HG03097 (cell line): ENCODE measurements around the gene LRFN2.

Experiments used
- ATAC-seq: cut with Tn5 transposase; IDR thresholded peaks from one replicate; pipeline ENCODE4 v1.9.1; 2021; ENCODE audit not compliant: unreplicated experiment, low FRiP score

LRFN2 gene

GRCh38 chr6:40550202-40551101 is 36.7 kb downstream of the LRFN2 start:
- no peak for ATAC-seq

- no peak for ATAC-seq
Observed at GRCh38 chr6:40545954-40546353, 41.2 kb downstream of the LRFN2 start.

DNA sequence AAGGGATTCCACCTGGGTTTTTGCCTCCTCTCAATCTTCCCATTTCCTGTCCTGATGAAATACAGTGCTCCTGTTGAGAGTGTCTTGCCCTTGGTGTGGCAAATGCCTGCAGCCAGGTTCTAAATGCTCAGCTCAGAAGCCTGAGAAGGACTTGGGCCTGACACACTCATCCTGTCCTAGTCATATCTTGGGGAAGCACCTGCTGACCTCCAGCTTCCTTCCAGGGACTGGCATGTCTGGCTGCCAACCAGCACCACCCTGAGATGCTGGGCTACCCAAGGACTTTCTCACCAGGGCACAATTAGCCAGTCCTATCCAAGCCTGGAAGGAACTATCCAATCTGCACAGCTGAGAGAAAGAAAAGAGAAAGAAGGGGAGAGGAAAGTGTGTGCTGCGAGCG is 43.4 kb downstream of the LRFN2 start:
- no peak for ATAC-seq

- ATAC-seq = no peak
Observed at GRCh38 chr6:40543146-40543545, 44.0 kb downstream of the LRFN2 start.

- ATAC-seq = no peak
Observed at GRCh38 chr6:40542175-40542764, 44.9 kb downstream of the LRFN2 start.

- no peak for ATAC-seq
Observed at GRCh38 chr6:40541556-40542174, 45.5 kb downstream of the LRFN2 start.

DNA sequence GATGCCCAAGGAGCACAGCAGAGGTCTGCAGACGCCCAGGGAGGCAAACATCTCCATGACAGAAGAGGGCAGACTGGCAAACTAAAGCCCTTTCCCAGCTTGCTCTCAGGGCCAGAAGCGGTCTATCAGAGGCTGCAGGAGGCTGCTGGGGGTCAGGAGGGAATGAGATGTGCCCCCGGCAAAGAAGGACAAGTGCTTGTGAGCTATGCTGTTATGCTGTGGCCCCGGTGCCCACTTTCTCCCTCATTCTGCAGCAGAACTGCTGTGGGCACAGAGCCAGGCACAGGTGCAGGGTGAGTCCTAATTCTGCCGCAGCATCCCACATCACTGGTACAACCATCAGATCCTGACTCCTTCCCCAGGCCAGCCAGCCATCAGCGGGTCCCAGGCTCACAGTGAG is 46.4 kb downstream of the LRFN2 start:
- no peak for ATAC-seq

DNA sequence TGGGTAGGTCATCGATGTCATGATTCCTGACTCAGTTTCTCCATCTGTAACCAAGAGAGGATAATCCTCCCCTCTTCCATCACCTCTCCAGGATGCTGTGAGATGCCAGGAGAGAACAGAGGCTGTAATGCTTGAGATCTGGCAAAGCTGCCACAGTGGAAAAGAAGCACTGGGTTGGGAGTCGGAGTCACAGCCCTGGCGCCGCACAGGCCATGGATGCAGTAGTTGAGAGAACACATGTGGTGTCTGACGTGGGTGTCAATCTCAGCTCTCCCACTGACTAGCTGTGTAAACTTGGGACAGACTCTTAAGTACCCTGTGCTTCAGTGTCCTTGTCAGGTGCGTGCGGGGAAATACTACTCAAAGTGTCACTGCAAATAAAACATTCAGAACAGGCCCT is 47.3 kb downstream of the LRFN2 start:
- no peak for ATAC-seq

GRCh38 chr6:40538556-40538955 is 48.6 kb downstream of the LRFN2 start:
- no peak for ATAC-seq

- no peak for ATAC-seq
Observed at GRCh38 chr6:40537446-40537845, 49.7 kb downstream of the LRFN2 start.

DNA sequence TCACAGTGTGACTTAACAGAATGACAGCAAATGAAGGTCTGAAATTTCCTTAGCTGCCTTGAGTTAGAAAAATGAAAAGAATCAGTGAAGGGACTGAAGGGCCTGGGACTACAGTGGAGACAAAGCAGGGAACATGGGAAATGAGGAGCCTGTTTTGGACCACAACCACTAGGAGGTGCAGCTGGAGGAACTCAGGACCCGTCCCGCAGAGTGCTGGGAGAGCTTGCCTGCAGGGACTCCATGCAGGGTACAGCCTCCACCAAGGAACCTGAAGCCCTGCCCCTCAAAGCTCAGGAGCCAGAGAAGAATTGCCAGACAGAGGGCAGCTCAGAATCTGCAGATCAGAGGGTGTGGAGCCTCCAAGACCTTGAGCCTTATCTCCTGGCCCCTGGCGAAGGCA is 50.7 kb downstream of the LRFN2 start:
- no peak for ATAC-seq

DNA sequence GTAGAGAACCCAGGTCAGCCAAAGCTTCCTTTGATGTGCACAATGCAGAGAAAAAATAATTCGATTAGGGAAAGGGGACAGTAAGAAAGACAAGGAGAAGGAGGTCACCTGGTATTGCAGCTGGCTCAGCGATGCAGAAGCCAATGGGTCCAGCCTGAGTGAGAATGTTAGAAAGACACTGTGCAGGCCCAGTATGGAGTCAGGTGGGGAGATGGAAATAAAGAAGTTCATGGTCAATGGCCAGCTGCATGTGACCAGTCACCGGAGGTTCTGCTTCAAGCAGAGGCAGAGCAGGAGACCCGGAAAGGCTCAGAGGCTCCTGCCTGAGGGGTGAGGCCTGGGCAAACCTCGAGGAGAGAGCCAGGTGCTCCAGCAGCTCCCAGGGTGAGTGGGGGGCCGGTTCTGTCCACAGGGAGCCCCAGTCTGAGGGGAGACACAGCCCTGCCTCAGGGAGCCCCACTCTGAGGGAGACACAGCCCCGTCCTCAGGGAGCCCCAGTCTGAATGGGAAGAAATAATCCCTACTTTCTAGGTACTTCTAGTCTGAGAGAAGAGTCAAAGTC is 51.3 kb downstream of the LRFN2 start:
- no peak for ATAC-seq

GRCh38 chr6:40535110-40535818 is 51.9 kb downstream of the LRFN2 start:
- ATAC-seq = no peak

DNA sequence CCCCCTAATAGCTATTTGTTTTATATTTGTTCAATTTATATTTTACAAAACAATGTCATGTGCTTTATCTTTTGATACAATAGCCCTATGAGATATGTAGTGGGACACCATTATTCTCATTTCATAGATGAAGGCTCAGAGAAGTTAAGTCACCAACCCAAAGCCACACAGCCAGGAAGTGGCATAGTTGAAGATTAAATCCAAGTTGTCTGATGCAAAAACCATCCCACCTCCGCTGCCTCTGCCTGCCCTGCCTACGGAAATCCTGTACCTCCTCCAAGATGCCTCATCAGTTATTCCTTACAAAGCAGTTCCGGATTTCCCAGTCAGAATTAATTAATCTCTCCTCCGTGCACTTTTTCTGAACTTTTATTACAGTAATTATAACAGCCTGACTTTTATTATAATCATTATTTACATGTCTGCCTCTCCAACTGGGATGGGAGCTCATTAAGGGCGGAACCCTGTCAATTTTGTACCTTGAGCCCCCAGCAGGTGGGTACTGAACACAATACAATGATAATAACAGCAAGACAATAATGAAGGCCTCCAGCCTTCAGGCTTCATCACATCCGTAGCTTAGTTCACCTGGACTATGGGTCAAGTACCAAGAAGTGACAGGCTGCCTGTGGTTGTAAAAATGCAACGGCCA is 54.7 kb downstream of the LRFN2 start:
- ATAC-seq = no peak

- ATAC-seq = no peak
Observed at GRCh38 chr6:40529919-40530318, 57.2 kb downstream of the LRFN2 start.

DNA sequence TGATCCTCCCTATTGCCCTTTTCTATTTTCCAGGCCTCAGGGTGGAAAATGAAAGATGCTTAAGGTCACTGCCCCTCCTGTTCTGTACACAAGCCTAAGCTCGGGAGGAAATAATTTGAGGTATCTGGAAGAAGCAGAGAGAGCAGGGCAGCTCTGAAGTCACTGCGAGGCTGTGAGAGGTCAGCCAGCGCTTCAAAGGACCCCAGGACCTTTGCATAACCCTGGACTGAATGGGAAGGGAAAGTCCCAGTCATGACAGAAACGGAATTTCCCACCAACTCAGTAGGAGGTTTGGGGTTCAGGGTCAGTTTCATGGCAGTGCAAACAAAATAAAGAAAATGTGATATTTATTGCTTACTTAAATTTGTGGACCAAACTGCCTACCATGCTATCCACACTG is 58.1 kb downstream of the LRFN2 start:
- ATAC-seq = no peak

GRCh38 chr6:40528051-40528450 is 59.1 kb downstream of the LRFN2 start:
- no peak for ATAC-seq

- ATAC-seq = no peak
Observed at GRCh38 chr6:40526036-40526435, 61.1 kb downstream of the LRFN2 start.

DNA sequence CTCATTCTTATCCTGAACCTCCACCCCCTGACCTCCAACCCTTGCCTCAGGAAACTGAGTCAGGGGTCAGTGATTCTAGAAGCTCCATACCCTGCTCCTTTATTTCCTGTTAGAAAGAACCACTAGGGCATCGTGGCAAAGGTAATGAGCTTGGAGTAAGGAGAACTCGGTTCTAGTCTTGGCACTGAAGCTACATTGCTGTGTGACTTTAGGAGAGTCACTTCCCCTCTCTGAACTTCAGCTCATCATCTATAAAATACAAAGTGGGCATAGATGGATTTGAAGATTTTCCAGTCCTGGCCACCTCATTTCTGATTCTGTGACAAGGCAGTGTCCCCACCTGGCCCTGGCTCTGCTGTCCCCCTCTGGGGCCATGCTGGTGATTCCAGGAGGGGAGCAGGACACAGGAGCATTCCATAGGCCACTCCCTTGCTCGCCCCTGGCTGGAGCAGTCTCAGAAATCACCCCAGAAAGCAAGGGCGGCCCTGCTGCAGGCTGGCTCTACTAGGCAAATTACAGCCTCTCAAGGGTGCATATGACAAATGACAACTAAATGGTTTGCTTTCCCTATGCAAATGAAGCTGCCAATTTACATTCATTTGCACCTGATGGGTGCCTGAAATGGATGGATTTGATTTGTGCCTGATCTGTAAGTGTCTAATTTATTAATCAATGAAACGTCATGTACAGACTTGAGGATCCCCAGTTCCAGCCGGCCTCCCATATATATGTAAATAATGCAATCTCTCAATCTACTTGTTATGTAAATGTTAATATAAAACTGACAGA is 62.2 kb downstream of the LRFN2 start:
- ATAC-seq = no peak
